Activated T-helper 2 cell treated with anti-CD3 and anti-CD28 coated beads, Interferon-gamma antibody, Interleukin-2, Interleukin-4, amounts not matched to agents 10 μg/mL and 5 μg/mL and 100 μg/mL, durations not matched to agents 14 hours and 24 hours and 36 hours (primary cell): ENCODE data around the gene UGGT2. TPM values are rescaled to one million over a fixed set of nuclear protein-coding genes. Genes with fewer than 3 reads are reported as not detected.
"Not testable (repeated sequence)": the region's sequence is repeated elsewhere in the genome, so short reads cannot be mapped to it uniquely, and the experiment has no call there.

Experiments used
- DNase-seq: peaks from one replicate; pipeline ENCODE4 v3.0.0; 2021; ENCODE audit warnings: low spot score
- H3K27ac Mint-ChIP-seq: one replicate; pipeline ENCODE4 v1.8.0; 2021; ENCODE audit warnings: mixed read lengths
- H3K27me3 Mint-ChIP-seq: one replicate; pipeline ENCODE4 v1.8.0; 2021; ENCODE audit warnings: low read depth, mixed read lengths
- H3K36me3 Mint-ChIP-seq: one replicate; pipeline ENCODE4 v1.8.0; 2021; ENCODE audit warnings: low read depth, mixed read lengths
- H3K4me1 Mint-ChIP-seq: one replicate; pipeline ENCODE4 v1.8.0; 2021; ENCODE audit warnings: low read depth, mixed read lengths
- H3K4me3 Mint-ChIP-seq: one replicate; pipeline ENCODE4 v1.8.0; 2021; ENCODE audit warnings: low read depth, mild to moderate bottlenecking, moderate library complexity, mixed read lengths
- H3K9me3 Mint-ChIP-seq: one replicate; pipeline ENCODE4 v1.8.0; 2021; ENCODE audit warnings: mixed read lengths
- intact Hi-C: fragments of 100-400 bp; cut with micrococcal nuclease; formaldehyde crosslinking; loops from one replicate; pipeline ENCODE4 v1.15.1; 2023
- total RNA-seq: library from RNA; stranded (reverse); gene quantifications from 2 replicates; pipeline ENCODE4 v1.2.3, GENCODE V29; 2022

The UGGT2 gene
- total RNA-seq, 1 donor from 2014 or later = 1.0 TPM

DNA sequence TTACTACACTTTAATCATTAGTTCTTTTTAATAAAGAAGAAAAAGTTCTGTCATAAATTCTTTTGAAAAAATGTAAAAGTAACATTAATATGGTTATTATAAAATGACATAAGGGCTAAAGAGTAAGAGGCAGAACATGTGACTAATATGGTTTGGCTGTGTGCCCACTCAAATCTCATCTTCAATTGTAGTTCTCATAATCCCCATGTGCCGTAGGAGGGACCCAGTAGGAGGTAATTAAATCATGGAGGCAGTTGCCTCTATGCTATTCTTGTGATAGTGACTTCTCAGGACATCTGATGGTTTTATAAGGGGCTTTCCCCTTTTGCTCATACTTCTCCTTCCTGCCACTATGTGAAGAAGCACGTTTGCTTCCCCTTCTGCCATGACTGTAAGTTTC lies 104.5 kb downstream of the UGGT2 start:
- Mint-ChIP-seq H3K9me3 (peaks cover 4% of the 10 kb centered on the region), H3K27me3 (no peaks in the 10 kb centered on the region), H3K4me3 (no peak overlapping the region), H3K4me1 (no peaks in the 10 kb centered on the region), H3K27ac (no peak overlapping the region), H3K36me3 (no peaks in the 10 kb centered on the region)
- intact Hi-C loops = no loop called here
- DNase-seq = no peak

DNA sequence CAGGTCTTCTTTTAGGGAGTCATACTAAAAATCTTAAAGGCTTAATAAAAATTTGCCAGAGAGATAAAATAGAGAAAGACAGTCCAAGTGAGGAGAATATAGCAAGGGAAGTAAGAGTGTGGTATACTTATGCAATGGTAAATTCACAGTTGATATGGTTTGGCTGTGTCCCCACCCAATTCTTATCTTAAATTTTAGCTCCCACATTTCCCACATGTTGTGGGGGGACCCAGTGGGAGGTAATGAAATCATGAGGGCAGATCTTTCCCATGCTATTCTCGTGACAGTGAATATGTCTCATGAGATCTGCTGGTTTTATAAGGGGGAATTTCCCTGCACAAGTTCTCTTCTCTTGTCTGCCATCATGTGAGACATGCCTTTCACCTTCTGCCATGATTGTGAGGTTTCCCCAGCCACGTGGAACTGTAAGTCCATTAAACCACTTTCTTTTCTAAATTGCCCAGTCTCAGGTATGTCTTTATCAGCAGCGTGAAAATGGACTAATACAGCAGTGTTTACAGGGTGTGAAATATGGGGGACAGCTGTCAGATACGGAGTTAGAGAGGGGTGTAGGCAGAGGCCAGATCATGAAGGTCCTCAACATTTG lies 115.4 kb downstream of the UGGT2 start:
- peaks cover 13% of the 10 kb centered on the region for H3K9me3 Mint-ChIP-seq
- no peak for DNase-seq
- no peaks in the 10 kb centered on the region for H3K36me3 Mint-ChIP-seq
- intact Hi-C loops = no loop called here
- no peaks in the 10 kb centered on the region for H3K27me3 Mint-ChIP-seq
- H3K27ac Mint-ChIP-seq = no peak overlapping the region
- H3K4me3 Mint-ChIP-seq = no peak overlapping the region
- H3K4me1 Mint-ChIP-seq = no peaks in the 10 kb centered on the region

DNA sequence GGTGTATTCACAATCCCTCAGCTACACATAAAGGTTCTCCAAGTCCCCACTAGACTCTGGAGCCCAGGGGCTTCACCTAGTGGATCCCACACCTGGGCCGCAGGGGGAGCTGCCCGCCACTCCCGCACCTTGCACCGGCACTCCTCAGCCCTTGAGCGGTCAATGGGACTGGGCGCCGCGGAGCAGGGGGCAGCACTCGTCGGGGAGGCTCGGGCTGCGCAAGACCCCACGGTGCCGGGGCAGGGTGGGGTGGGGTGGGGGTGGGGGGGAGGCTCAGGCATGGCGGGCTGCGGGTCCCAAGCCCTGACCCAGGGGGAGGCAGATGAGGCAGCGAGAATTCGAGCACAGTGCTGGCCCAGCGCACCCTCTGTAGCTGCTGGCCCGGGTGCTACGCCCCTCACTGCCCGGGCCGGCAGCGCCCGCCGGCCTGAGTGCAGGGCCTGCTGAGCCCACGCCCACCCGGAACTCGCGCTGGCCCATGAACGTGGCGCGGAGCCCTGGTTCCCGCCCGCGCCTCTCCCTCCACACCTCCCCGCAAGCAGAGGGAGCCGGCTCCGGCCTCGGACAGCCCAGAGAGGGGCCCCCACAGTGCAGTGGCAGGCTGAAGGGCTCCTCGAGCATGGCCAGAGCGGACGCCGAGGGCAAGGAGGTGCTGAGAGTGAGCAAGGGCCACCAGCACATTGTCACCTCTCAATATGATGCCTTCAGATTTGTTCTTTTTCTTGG lies 121.7 kb downstream of the UGGT2 start:
- H3K36me3 Mint-ChIP-seq = no peaks in the 10 kb centered on the region
- H3K27me3 Mint-ChIP-seq = no peaks in the 10 kb centered on the region
- intact Hi-C loops = no loop called here
- H3K4me3 Mint-ChIP-seq = no peak overlapping the region
- DNase-seq = no peak
- H3K9me3 Mint-ChIP-seq = peaks cover 37% of the 10 kb centered on the region
- no peaks in the 10 kb centered on the region for H3K4me1 Mint-ChIP-seq
- H3K27ac Mint-ChIP-seq = no peak overlapping the region

DNA sequence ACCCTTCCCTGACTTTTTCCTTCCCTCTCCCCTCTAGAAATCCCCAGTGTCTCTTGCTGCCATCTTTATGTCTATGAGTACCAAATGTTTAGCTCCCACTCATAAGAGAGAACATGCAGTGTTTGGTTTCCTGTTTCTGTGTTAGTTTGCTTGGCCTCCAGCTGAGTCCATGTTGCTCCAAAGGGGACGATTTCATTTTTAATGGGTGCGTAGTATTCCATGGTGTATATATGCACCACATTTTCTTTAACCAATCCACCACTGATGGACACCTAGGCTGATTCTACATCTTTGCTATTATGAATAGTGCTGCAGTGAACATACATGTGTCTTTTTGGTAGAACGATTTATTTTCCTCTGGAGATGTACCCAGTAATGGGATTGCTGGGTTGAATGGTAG lies 123.8 kb downstream of the UGGT2 start:
- no peaks in the 10 kb centered on the region for H3K4me1 Mint-ChIP-seq
- H3K4me3 Mint-ChIP-seq = no peak overlapping the region
- H3K27ac Mint-ChIP-seq = no peak overlapping the region
- intact Hi-C loops = no loop called here
- no peak for DNase-seq
- no peaks in the 10 kb centered on the region for H3K36me3 Mint-ChIP-seq
- peaks cover 37% of the 10 kb centered on the region for H3K9me3 Mint-ChIP-seq
- H3K27me3 Mint-ChIP-seq = no peaks in the 10 kb centered on the region

DNA sequence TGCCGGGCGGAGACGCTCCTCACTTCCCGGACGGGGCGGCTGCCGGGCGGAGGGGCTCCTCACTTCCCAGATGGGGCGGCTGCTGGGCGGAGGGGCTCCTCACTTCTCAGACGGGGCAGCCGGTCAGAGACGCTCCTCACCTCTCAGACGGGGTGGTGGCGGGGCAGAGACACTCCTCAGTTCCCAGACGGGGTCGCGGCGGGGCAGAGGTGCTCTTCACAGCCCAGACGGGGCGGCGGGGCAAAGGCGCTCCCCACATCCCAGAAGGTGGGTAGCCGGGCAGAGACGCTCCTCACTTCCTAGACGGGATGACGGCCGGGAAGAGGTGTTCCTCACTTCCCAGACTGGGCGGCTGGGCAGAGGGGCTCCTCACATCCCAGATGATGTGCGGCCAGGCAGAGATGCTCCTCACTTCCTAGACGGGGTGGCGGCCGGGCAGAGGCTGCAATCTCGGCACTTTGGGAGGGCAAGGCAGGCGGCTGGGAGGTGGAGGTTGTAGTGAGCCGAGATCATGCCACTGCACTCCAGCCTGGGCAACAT lies 124.8 kb downstream of the UGGT2 start:
- H3K27ac Mint-ChIP-seq, H3K4me3 Mint-ChIP-seq, DNase-seq, H3K27me3 Mint-ChIP-seq, intact Hi-C loops, H3K36me3 Mint-ChIP-seq, H3K4me1 Mint-ChIP-seq: not testable (repeated sequence)
- peaks cover 29% of the 10 kb centered on the region for H3K9me3 Mint-ChIP-seq

DNA sequence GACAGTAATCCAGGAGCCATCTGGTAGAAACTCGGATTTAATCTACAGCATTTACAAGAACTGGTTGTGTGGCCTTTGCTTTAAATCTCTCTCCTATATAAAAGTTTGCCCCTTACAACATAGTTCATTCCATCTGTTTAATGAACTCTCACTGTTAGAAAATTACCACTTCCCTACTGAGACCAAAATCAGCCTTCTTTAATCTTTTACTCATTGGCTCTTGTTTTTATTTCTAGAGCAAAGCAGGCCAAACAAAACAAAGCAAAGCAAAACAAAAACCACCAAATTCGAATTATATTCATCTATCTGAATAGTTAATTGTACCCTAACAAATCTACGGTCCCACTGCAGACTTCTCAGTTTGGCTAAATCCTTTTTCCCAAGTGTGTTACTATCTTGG lies 127.0 kb downstream of the UGGT2 start:
- intact Hi-C loops = no loop called here
- H3K4me1 Mint-ChIP-seq = no peaks in the 10 kb centered on the region
- no peak overlapping the region for H3K27ac Mint-ChIP-seq
- H3K27me3 Mint-ChIP-seq = no peaks in the 10 kb centered on the region
- H3K9me3 Mint-ChIP-seq = peaks cover 18% of the 10 kb centered on the region
- no peak overlapping the region for H3K4me3 Mint-ChIP-seq
- no peaks in the 10 kb centered on the region for H3K36me3 Mint-ChIP-seq
- no peak for DNase-seq

DNA sequence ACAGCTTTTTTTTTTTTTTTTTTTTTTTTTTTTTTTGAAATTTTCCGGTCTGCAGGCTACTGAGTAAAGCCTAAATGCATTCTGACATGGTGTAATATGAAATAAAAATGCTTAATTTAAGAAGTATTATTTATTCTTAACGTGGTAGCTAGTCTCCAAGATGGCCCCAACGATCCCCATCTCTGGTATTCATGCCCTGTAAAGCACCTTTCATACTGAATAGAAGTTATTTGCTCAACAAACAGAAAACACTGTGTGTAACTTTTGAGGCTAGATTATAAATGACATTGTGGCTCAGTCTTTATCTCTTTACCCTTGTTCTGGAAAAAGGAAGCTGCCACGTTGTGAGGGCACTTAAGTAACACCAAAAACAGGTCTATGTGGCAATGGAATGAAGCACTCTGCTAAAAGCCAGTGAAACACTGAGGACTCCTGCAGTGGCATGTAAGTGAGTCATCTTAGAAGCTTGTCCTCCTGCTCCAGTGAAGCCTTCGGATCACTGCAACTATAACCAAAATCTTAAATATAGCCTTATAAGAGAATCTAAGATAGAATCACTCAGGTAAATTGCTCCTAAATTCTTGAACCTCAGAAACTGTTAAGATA lies 128.7 kb downstream of the UGGT2 start:
- H3K27me3 Mint-ChIP-seq = no peaks in the 10 kb centered on the region

DNA sequence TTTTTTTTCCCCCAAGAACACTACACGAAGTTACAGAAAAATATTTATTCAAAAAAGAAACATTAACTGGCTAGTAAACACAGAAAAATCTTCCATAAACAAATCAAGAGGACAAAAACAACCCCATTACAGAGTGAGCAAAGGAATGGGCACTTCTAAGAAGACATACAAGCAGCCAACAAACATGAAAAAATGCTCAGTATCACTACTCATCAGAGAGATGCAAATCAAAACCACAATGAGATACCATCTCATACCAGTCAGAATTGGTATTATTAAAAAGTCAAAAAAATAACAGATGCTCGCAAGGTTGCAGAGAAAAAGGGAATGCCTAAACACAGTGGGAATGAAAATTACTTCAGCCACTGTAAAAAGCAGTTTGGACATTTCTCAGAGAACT lies 131.7 kb downstream of the UGGT2 start:
- DNase-seq = no peak
- Mint-ChIP-seq H3K27me3 (no peaks in the 10 kb centered on the region), H3K9me3 (peaks cover 9% of the 10 kb centered on the region), H3K27ac (no peak overlapping the region), H3K4me3 (no peak overlapping the region), H3K36me3 (no peaks in the 10 kb centered on the region), H3K4me1 (no peaks in the 10 kb centered on the region)
- intact Hi-C loops = no loop called here

More for the DNA sequence above, 128.7 kb downstream of the UGGT2 start:
- Mint-ChIP-seq H3K4me1 (no peaks in the 10 kb centered on the region), H3K4me3 (no peak overlapping the region), H3K9me3 (peaks cover 6% of the 10 kb centered on the region), H3K36me3 (no peaks in the 10 kb centered on the region), H3K27ac (no peak overlapping the region)
- no peak for DNase-seq
- intact Hi-C loops = no loop called here

DNA sequence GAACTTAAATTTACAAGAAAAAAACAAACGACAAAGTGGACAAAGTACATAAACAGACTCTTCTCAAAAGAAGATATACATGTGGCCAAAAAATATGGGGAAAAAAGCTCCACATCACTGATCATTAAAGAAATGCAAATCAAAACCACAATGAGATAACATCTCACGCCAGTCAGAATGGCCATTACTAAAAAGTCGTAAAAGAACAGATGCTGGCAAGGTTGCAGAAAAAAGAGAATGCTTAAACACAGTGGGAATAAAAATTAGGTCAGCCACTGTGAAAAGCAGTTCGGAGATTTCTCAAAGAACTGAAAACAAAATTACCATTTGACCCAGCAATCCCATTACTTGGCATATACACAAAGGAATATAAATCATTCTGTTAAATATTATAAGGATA lies 132.7 kb downstream of the UGGT2 start:
- Mint-ChIP-seq H3K4me1 (no peaks in the 10 kb centered on the region), H3K27me3 (no peaks in the 10 kb centered on the region), H3K4me3 (no peak overlapping the region), H3K9me3 (peaks cover 9% of the 10 kb centered on the region), H3K36me3 (no peaks in the 10 kb centered on the region), H3K27ac (no peak overlapping the region)
- intact Hi-C loops = no loop called here
- no peak for DNase-seq

DNA sequence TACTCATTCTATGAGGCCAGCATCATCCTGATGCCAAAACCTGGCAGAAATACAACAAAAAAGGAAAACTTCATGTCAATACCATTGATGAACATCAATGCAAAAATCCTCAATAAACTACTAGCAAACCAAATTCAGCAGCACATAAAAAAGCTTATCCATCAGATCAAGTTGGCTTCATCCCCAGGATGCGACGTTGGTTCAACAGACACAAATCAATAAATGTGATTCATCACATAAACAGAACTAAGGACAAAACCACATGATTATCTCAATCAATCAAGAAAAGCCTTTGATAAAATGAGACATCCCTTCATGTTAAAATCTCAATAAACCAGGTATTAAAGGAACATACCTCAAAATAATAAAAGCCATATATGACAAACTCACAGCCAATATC lies 134.3 kb downstream of the UGGT2 start:
- Mint-ChIP-seq H3K4me3 (no peak overlapping the region), H3K36me3 (no peaks in the 10 kb centered on the region), H3K27me3 (no peaks in the 10 kb centered on the region), H3K9me3 (peaks cover 9% of the 10 kb centered on the region), H3K27ac (no peak overlapping the region), H3K4me1 (no peaks in the 10 kb centered on the region)
- DNase-seq = no peak
- intact Hi-C loops = no loop called here

DNA sequence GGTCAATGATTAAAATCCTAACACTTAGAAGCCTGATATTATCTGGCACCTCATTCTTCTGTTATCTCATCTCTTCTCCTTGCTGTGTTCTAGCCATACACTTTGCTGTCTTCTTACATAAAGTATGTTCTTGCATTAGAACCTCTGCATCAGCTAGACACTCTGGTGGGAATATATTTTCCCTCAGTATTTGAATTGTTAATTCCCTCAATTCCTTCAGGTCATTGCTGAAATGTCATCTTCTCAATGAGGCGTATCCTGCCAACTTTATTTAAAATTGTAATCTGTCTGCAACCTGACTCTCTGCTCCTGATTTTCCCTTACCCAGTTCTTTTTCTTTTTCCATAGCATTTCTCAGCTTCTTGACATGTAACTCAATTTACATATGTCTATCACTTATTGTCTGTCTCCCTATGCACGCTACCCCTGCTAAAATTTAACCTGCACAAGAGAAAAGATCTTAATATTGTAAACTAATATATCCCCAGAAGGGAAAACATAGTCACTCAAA lies 138.2 kb downstream of the UGGT2 start:
- Mint-ChIP-seq H3K27me3 (no peaks in the 10 kb centered on the region), H3K9me3 (peaks cover 15% of the 10 kb centered on the region), H3K4me3 (no peak overlapping the region), H3K27ac (no peak overlapping the region), H3K36me3 (no peaks in the 10 kb centered on the region), H3K4me1 (no peaks in the 10 kb centered on the region)
- intact Hi-C loops = no loop called here
- no peak for DNase-seq

DNA sequence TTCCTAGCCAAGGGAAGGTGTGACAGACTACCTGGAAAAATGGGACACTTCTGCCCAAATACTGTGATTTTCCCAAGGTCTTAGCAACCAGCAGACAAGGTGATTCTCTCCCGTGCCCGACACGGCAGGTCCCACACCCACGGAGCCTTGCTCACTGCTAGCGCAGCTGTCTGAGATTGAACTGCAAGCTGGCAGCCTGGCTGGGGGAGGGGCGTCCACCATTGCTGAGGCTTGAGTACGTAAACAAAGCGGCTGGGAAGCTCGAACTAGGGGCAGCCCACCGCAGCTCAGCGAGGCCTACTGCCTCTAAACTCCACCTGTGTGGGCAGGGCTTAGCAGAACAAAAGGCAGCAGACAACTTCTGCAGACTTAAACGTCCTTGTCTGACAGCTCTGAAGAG lies 146.2 kb downstream of the UGGT2 start:
- no peaks in the 10 kb centered on the region for H3K4me1 Mint-ChIP-seq
- no peak overlapping the region for H3K4me3 Mint-ChIP-seq
- H3K27me3 Mint-ChIP-seq = no peaks in the 10 kb centered on the region
- H3K36me3 Mint-ChIP-seq = no peaks in the 10 kb centered on the region
- peaks cover 24% of the 10 kb centered on the region for H3K9me3 Mint-ChIP-seq
- DNase-seq = no peak
- H3K27ac Mint-ChIP-seq = no peak overlapping the region
- intact Hi-C loops = no loop called here

DNA sequence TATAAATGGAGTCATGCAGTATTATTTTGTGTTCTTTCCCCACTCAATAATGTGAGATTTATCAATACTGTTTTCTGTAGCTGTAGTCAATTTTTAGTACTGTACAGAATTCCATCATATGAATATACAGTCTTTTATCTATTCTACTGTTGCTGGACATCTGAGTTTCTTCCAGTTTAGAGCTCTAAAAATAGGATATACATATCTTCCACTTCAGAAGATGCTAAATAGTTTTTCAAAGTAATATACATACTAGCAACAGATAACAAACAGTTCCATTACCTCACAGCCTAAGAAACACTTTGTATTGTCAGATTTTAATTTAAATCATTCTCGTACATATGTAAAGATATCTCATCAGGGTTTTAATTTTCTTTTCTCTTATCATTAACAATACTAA lies 149.6 kb downstream of the UGGT2 start:
- Mint-ChIP-seq H3K27me3 (no peaks in the 10 kb centered on the region), H3K4me3 (no peak overlapping the region), H3K27ac (no peak overlapping the region), H3K36me3 (no peaks in the 10 kb centered on the region), H3K9me3 (peaks cover 16% of the 10 kb centered on the region), H3K4me1 (no peaks in the 10 kb centered on the region)
- intact Hi-C loops = no loop called here
- no peak for DNase-seq
